KMS-11 (cell line): ENCODE results near the gene CDCA7L.

Source experiments
- H2AFZ ChIP-seq: fragments of 200-600 bp; sonication (generic); 2 replicates; pipeline ENCODE4 v1.6.1; 2016; ENCODE audit warnings: antibody characterized with exemption, mixed run types, low read depth
- H3K27ac ChIP-seq: fragments of 200-600 bp; sonication (generic); 2 replicates; pipeline ENCODE4 v1.6.1; 2016; ENCODE audit warnings: mild to moderate bottlenecking, mixed run types
- H3K27me3 ChIP-seq: fragments of 200-600 bp; sonication (generic); 2 replicates; pipeline ENCODE4 v1.6.1; 2017; ENCODE audit warnings: mild to moderate bottlenecking, low read depth, mixed run types, moderate library complexity; ENCODE audit not compliant: insufficient read depth
- H3K36me3 ChIP-seq: fragments of 200-600 bp; sonication (generic); 2 replicates; pipeline ENCODE4 v1.6.1; 2017; ENCODE audit warnings: mild to moderate bottlenecking, mixed run types; ENCODE audit not compliant: insufficient read depth
- H3K4me1 ChIP-seq: fragments of 200-600 bp; sonication (generic); 2 replicates; pipeline ENCODE4 v1.6.1; 2016; ENCODE audit warnings: mild to moderate bottlenecking, low read depth, mixed run types; ENCODE audit not compliant: poor library complexity, severe bottlenecking
- H3K4me2 ChIP-seq: fragments of 200-600 bp; sonication (generic); 2 replicates; pipeline ENCODE4 v1.7.0; 2016; ENCODE audit warnings: mild to moderate bottlenecking, mixed run types
- H3K4me3 ChIP-seq: fragments of 200-600 bp; sonication (generic); IDR thresholded peaks from 2 replicates; pipeline ENCODE4 v1.6.1; 2017; ENCODE audit warnings: low read depth, low read length, mixed read lengths; ENCODE audit not compliant: insufficient read depth
- H3K79me2 ChIP-seq: fragments of 200-600 bp; sonication (generic); 2 replicates; pipeline ENCODE4 v1.6.1; 2016; ENCODE audit warnings: low read depth, mixed run types; ENCODE audit not compliant: insufficient read depth
- H3K9ac ChIP-seq: fragments of 200-600 bp; sonication (generic); 2 replicates; pipeline ENCODE4 v1.6.1; 2016; ENCODE audit warnings: mild to moderate bottlenecking, mixed run types
- H4K20me1 ChIP-seq: fragments of 200-600 bp; sonication (generic); 2 replicates; pipeline ENCODE4 v1.6.1; 2016; ENCODE audit warnings: mild to moderate bottlenecking, mixed run types; ENCODE audit not compliant: insufficient read depth
- CTCF ChIP-seq: fragments of 200-600 bp; sonication (generic); conservative IDR thresholded peaks from 2 replicates; pipeline ENCODE4 v1.6.1; 2017; ENCODE audit warnings: low read depth, mild to moderate bottlenecking, antibody characterized with exemption, low read length, moderate library complexity, mixed read lengths

CDCA7L gene

GRCh38 chr7:21915140-21915539 is 30.6 kb downstream of the CDCA7L start:
- Histone ChIP-seq H3K36me3 (no peaks in the 10 kb centered on the region; the same call in 1 of the 2 replicates), H3K4me2 (no peak overlapping the region), H3K27me3 (no peaks in the 10 kb centered on the region), H4K20me1 (no peaks in the 10 kb centered on the region; the same call in 1 of the 2 replicates), H3K27ac (no peak overlapping the region), H3K4me3 (no peak overlapping the region), H3K79me2 (peaks cover 5% of the 10 kb centered on the region; the same call in 1 of the 2 replicates), H3K4me1 (no peaks in the 10 kb centered on the region), H2AFZ (no peak overlapping the region), H3K9ac (no peak overlapping the region)
- no peak for TF ChIP-seq CTCF

GRCh38 chr7:21914671-21915070 is 31.0 kb downstream of the CDCA7L start:
- H4K20me1 ChIP-seq, result no peaks in the 10 kb centered on the region
- H3K9ac ChIP-seq, result no peak overlapping the region
- H3K4me3 ChIP-seq, result no peak overlapping the region
- no peak overlapping the region for H2AFZ ChIP-seq
- no peak for TF ChIP-seq CTCF
- no peaks in the 10 kb centered on the region for H3K36me3 ChIP-seq
- no peak overlapping the region for H3K4me2 ChIP-seq
- no peaks in the 10 kb centered on the region for H3K27me3 ChIP-seq
- H3K27ac ChIP-seq, result no peak overlapping the region
- H3K79me2 ChIP-seq, result peaks cover under 1% of the 10 kb centered on the region; the same call in 1 of the 2 replicates
- no peaks in the 10 kb centered on the region for H3K4me1 ChIP-seq

- TF ChIP-seq CTCF, result no peak
- Histone ChIP-seq H3K4me1 (no peaks in the 10 kb centered on the region), H2AFZ (no peak overlapping the region), H3K4me3 (no peak overlapping the region), H3K36me3 (no peaks in the 10 kb centered on the region), H3K4me2 (no peak overlapping the region), H3K27me3 (no peaks in the 10 kb centered on the region), H3K9ac (no peak overlapping the region), H4K20me1 (no peaks in the 10 kb centered on the region), H3K27ac (no peak overlapping the region), H3K79me2 (no peaks in the 10 kb centered on the region)
Measured at GRCh38 chr7:21912931-21913780, 32.5 kb downstream of the CDCA7L start.

- Histone ChIP-seq H3K4me3 (no peak overlapping the region), H3K36me3 (no peaks in the 10 kb centered on the region; the same call in 1 of the 2 replicates), H4K20me1 (no peaks in the 10 kb centered on the region), H3K4me2 (no peak overlapping the region), H3K9ac (no peak overlapping the region), H3K27me3 (no peaks in the 10 kb centered on the region), H3K27ac (no peak overlapping the region), H3K79me2 (no peaks in the 10 kb centered on the region), H2AFZ (no peak overlapping the region), H3K4me1 (no peaks in the 10 kb centered on the region)
- TF ChIP-seq CTCF, result no peak
Measured at GRCh38 chr7:21912305-21912704, 33.4 kb downstream of the CDCA7L start.
